NCI-H1436 treated with DMSO at 0.1 percent for 48 hours (cell line): ENCODE results near the gene SP1.
"Not testable (repeated sequence)": the region's sequence is repeated elsewhere in the genome, so short reads cannot be mapped to it uniquely, and the experiment has no call there.

Experiments
- DNase-seq: peaks from one replicate; lab custom pipeline; 2025; lab: John Stamatoyannopoulos, UW

The SP1 gene

DNA sequence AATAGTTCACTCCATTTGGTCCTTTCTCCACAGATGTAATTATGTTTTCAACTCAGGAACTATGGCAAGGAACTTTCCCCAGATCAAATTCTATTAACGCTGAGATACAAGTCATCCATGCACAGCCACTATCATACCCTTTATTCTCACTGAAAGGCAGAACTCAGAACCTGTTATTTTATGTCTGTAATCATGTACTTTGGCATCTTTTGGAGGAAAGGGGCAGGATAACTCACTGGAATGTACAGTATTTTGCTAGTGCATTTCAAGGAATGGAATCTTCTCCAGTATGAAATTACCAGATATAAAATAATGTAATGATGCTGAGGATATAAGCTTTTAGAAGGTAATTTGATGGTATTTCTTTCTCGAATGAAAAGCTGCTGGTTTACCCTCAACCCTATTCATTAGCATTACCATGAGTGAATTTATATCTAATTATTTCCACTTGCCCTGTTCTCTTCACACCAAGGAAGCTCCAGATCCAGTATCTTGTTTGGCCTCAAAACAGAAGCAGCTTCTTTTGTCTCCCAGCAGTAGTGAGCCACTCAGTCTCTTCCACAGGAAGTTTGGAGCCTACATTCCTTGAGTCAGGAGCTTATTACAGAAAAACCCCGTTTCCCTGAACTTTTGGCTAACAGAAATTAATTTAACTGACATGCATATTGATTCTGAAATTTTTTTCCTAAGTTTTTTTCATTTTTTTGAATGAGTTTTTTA, 33.7 kb downstream of the SP1 start:
- DNase-seq = no peak

- DNase-seq = no peak
Measured at GRCh38 chr12:53414756-53415417, 34.9 kb downstream of the SP1 start.

DNA sequence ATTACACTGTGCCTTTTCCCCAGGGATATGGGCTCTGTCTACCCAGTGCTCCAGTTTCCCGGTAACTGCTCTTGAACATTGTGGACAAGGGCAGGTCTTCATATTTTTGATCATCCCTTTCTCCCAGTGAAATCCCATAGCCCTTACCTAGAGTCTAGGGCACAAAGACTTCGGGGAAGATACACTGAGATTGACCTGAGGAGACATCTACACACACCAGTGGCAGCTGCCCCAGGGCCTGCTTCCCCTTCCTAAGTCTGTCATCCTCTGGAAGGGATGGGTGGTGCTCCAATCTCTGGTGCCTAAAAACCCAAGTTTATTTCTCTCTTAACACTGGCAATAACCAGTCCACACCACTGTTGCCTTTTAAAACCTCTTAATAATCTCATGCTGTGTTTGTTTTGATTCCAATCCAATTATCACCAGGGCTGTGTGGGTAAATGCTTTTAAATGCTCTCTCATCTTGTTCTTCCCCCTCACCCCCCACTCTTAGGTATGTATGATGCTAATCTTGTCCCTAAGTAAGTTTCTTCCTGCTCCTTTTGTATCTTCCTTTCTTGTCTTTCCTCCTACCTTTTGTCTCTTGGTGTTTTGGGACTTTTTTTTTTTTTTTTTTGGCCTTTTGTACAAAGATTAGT, 35.9 kb downstream of the SP1 start:
- DNase-seq = not testable (repeated sequence)

DNA sequence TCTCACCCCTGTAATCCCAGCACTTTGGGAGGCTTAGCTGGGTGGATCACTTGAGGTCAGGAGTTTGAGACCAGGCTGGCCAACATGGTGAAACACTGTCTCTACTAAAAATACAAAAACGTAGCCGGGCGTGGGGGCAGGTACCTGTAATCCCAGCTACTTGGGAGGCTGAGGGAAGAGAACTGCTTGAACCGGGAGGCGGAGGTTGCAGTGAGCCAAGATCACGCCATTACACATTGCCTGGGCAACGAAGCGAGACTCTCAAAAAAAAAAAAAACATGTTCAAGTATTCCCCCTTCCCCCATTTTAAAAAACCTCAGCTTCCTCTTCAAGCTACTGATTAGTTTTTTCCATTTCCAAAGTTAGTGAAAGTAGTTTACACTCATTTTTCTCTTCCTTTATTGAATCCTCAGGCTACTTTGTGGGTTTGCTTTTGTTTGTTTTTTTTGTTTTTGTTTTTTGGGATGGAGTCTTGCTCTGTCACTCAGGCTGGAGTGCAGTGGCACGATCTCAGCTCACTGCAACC, 37.4 kb downstream of the SP1 start:
- DNase-seq = not testable (repeated sequence)

GRCh38 chr12:53418221-53418620, 38.2 kb downstream of the SP1 start:
- DNase-seq = no peak

- DNase-seq = no peak
Measured at GRCh38 chr12:53419756-53420155, 39.8 kb downstream of the SP1 start.

DNA sequence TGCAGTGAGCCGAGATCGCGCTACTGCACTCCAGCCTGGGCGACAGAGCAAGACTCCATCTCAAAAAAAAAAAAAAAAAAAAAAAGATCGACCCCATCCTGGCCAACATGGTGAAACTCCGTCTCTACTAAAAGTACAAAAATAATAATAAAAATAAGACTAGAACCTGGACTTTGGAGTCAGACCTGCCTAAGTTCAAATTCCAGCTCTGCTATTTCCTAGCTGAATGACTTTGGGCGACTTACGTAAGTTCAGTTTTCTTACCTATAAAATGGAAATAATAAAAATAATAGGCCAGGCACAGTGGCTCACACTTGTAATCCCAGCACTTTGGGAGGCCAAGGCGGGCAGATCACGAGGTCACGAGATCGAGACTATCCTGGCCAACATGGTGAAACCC, 42.3 kb downstream of the SP1 start:
- not testable (repeated sequence) for DNase-seq

GRCh38 chr12:53423597-53423996, 43.6 kb downstream of the SP1 start, which contains the start of gene AMHR2:
Gene AMHR2 (plus strand): TSS chr12:53423855. CDS start chr12:53423935, 80 bp downstream.
- no peak for DNase-seq

DNA sequence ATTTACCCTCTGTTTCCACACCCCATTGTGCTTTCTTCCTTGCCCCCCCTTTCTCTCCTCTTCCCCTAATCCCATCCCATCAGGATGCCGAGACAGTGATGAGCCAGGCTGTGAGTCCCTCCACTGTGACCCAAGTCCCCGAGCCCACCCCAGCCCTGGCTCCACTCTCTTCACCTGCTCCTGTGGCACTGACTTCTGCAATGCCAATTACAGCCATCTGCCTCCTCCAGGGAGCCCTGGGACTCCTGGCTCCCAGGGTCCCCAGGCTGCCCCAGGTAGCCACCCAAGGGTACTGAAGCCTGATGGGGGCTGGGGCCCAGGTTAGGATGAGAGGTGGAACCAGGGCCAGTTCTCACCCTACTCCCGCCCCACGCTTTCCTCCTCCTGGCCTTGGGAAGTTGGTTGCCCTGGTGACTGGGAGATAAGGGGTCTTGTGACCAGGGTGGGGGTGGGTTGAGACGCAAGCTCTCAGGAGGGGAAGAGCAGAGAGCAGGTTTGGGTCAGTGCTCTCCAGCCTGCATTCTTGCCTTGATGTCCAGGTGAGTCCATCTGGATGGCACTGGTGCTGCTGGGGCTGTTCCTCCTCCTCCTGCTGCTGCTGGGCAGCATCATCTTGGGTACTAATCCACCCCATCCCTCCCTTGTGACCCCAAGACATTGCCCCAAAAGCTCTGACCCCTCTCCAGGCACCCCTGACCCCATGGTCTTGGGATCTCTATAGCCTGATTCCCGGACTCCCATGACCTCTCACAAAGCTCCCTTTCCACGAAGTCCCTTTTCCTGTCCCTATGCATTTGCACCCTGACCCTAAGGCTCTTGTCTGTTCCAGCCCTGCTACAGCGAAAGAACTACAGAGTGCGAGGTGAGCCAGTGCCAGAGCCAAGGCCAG, 44.9 kb downstream of the SP1 start:
- DNase-seq = no peak

DNA sequence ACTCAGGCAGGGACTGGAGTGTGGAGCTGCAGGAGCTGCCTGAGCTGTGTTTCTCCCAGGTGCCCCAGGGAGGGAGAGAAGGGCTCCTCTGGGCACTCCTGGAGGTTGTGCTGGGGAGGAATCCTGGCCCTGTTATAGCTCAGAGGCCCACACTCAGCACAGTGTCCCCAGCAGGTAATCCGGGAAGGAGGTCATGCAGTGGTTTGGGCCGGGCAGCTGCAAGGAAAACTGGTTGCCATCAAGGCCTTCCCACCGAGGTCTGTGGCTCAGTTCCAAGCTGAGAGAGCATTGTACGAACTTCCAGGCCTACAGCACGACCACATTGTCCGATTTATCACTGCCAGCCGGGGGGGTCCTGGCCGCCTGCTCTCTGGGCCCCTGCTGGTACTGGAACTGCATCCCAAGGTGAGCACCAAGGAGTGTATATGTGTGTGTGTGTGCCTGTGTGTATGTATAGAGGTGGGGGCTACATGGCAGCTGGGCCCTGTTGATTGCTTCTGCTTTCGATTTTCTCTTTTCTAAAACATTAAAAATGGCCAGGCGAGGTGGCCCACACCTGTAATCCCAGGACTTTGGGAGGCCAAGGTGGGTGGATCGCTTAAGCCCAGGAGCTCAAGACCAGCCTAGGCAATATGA, 45.7 kb downstream of the SP1 start:
- no peak for DNase-seq

- no peak for DNase-seq
Measured at GRCh38 chr12:53427905-53428594, 48.1 kb downstream of the SP1 start.

DNA sequence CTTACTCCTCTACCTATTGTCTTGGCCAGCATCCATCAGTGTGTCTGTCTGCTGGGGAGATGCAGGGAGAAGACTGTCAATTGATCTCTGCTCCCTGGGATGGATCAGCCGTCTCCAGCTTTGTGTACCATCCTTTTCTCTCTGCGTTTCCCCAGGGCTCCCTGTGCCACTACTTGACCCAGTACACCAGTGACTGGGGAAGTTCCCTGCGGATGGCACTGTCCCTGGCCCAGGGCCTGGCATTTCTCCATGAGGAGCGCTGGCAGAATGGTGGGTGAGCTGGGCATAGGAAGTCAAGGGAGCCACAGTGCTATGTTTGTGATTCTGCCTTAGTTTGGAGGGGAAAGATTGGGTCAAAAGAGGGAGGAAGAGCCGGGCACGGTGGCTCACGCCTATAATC, 48.8 kb downstream of the SP1 start:
- no peak for DNase-seq

GRCh38 chr12:53430116-53430515, 50.1 kb downstream of the SP1 start:
- no peak for DNase-seq

- no peak for DNase-seq
Measured at GRCh38 chr12:53431187-53431586, 51.2 kb downstream of the SP1 start.

- DNase-seq = not testable (repeated sequence)
Measured at GRCh38 chr12:53435326-53435725, 55.4 kb downstream of the SP1 start.

- not testable (repeated sequence) for DNase-seq
Measured at GRCh38 chr12:53439582-53439981, 59.6 kb downstream of the SP1 start.

DNA sequence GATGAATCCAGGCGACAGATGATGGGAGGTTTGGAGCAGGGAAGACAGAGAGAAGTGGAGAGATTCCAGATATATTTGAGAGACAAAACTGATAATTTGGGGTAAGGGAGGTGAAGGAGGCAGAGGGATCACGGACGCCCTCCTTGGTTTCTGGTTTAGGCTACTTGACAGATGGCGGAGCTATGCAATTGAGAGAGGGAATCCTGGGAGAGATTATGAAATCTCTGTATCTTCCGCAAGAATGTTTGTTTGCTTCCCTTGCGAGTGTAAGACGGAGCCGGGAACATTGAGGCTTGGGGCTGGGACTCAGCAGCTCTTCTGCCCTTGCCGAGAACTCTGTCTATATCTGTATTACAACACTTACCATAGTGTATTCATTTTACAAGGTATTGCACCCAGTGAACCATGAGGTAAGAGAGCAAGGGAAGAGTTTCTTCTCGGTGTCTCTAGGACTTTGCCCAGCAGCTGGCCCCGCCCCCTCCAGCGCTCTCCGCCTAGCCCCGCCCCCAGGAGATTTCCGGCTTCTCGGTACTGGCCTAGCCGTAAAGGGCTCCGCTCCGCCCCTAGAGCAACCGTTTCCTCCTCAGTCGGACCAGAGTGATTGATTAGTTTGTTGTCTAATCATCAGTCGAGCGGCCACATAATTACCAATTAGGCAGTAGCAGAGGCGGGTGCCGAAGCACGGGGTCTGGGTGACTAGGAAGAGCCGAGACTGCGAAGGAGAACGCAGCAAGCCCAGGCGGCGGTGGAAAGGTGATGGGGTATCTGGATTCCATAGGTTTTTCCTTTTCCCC, 61.3 kb downstream of the SP1 start, which contains the start of gene PRR13:
Gene PRR13, plus strand, starts transcription at position 695 of the 794 bp plus-strand sequence. CDS start 981 bp downstream, outside the sequence.
- DNase-seq = peak; percentile 99

DNA sequence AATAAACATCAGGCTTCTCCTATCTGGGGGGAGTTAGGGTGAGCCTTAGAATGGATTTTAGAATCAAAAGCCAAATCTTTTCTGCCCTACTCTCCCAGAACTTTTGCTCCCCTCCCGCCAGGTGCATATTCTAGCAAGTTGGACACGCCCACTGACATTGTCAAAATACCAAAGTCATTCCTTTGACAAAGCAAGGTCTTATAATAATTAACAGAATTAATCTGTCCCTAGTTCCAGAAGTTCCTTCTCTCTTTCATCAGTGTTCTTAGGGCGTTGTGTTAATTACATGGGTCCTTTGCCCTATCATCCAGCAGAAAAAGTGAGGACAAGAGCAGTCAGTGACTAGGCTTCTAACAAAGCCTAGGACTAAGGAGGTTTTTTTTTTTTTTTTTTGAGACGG, 64.0 kb downstream of the SP1 start:
- DNase-seq = no peak

- DNase-seq = not testable (repeated sequence)
Measured at GRCh38 chr12:53444593-53445325, 64.8 kb downstream of the SP1 start.
